ENCODE data around the gene DHRSX. TPM values are rescaled to one million over a fixed set of nuclear protein-coding genes. Genes with fewer than 3 reads are reported as not detected.
"Not testable (repeated sequence)": the region's sequence is repeated elsewhere in the genome, so short reads cannot be mapped to it uniquely, and the experiment has no call there.

The DHRSX gene
- total and polyA plus RNA-seq, 2 of the 13 experiments (the other 11 are each of a cell fraction or from before 2014, with no cell fraction given) = 15.5 to 24.3 TPM

DNA sequence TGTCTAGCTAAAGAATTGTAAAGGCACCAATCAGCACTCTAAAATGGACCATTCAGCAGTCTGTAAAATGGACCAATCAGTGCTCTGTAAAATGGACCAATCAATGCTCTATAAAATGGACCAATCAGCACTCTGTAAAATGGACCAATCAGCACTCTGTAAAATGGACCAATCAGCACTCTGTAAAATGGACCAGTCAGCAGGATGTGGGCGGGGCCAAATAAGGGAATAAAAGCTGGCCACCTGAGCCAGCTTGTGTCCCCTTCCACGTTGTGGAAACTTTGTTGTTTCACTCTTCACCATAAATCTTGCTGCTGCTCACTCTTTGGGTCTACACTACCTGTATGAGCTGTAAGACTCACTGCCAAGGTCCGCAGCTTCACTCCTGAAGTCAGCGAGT is 230.0 kb downstream of the DHRSX start:
- CTCF ChIA-PET (ENCODE audit: low intra/inter-chr PET ratio, low total read pairs); DNase-seq (ENCODE audit: low spot score); in situ Hi-C loops (cut with HindIII; ENCODE audit: extremely low pct_ligation_motif_present, low pct_unique_long_range_greater_than_20kb); H3K79me2 ChIP-seq (ENCODE audit: insufficient read depth, low read length); H3K27ac ChIP-seq (ENCODE audit: extremely low read length, insufficient read depth, low read length); ATAC-seq; H3K27me3 ChIP-seq (ENCODE audit: control insufficient read depth in 1 of 2, insufficient read depth in 2 of 2, low read length in 2 of 2); H3K4me1 ChIP-seq (ENCODE audit: insufficient read depth, low read length); H3K36me3 ChIP-seq (replicated peaks in 1 of 2; ENCODE audit: control insufficient read depth in 1 of 2, insufficient read depth in 2 of 2, low read length in 2 of 2); H2AFZ ChIP-seq (ENCODE audit: low read length); H3K4me2 ChIP-seq (ENCODE audit: low read depth, low read length); H4K20me1 ChIP-seq (ENCODE audit: insufficient read depth, low read length); FAIRE-seq; BruUV-seq (replicated peaks); H3K9ac ChIP-seq (ENCODE audit: insufficient read depth, low read depth, low read length); intact Hi-C loops (cut with micrococcal nuclease; ENCODE audit: unreplicated experiment); H3K9me3 ChIP-seq (ENCODE audit: low read length); H3K4me3 ChIP-seq (replicated peaks in 1 of 3; ENCODE audit: insufficient read depth in 1 of 3, low read depth in 2 of 3, low read length in 3 of 3); POLR2A ChIA-PET: not testable (repeated sequence)
- 97% methylated on average over 4 of the region's 4 CpGs for WGBS (ENCODE audit: low lambda C conversion rate)
- TF ChIP-seq MAFF (IDR thresholded peaks at IDR 0.05; ENCODE audit: low read depth, low read length) (peak; percentile 47), NFYC (CRISPR knock-in tag; IDR thresholded peaks at IDR 0.05) (peak; percentile 16; the same call in 1 of the 2 replicates), NFYB (CRISPR knock-in tag; IDR thresholded peaks at IDR 0.05) (0 out of 2 replicates have a peak, but pooled peaks have one; percentile 13)

DNA sequence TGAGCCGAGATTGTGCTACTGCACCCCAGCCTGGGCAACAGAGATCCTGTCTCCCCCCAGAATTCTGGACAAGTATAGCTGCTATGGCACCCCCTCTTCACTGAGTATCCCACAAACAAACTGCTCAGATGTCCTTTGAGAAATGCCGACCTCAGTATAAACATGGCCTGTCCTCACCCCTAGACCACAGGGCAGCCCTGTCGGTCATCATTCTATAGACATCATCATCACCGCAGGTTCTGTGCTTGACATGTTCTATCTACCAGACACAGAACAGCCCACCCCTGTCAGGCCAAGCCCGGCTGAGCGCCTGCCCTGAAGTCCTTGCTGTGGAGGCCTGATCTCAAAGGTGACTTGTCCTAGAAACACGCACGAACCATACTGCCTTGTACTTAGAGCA is 232.9 kb downstream of the DHRSX start:
- Histone ChIP-seq H2AFZ (ENCODE audit: low read length) (no peak overlapping the region), H3K4me3 (replicated peaks in 1 of 3; ENCODE audit: insufficient read depth in 1 of 3, low read depth in 2 of 3, low read length in 3 of 3) (no peak overlapping the region), H3K27me3 (ENCODE audit: control insufficient read depth in 1 of 2, insufficient read depth in 2 of 2, low read length in 2 of 2) (no peaks in the 10 kb centered on the region), H3K27ac (ENCODE audit: extremely low read length, insufficient read depth, low read length) (no peak overlapping the region), H4K20me1 (ENCODE audit: insufficient read depth, low read length) (no peaks in the 10 kb centered on the region), H3K9ac (ENCODE audit: insufficient read depth, low read depth, low read length) (no peak overlapping the region), H3K79me2 (ENCODE audit: insufficient read depth, low read length) (no peaks in the 10 kb centered on the region), H3K4me2 (ENCODE audit: low read depth, low read length) (no peak overlapping the region), H3K9me3 (ENCODE audit: low read length) (no peaks in the 10 kb centered on the region), H3K36me3 (replicated peaks in 1 of 2; ENCODE audit: control insufficient read depth in 1 of 2, insufficient read depth in 2 of 2, low read length in 2 of 2) (peaks cover 2 to 9% of the 10 kb centered on the region in 2 experiments; a peak in 3 of 5 replicates), H3K4me1 (ENCODE audit: insufficient read depth, low read length) (no peaks in the 10 kb centered on the region)
- ChIA-PET CTCF (ENCODE audit: low intra/inter-chr PET ratio, low total read pairs) (no interaction called here), POLR2A (no interaction called here)
- in situ Hi-C loops (cut with HindIII; ENCODE audit: extremely low pct_ligation_motif_present, low pct_unique_long_range_greater_than_20kb) (no loop called here), intact Hi-C loops (cut with micrococcal nuclease; ENCODE audit: unreplicated experiment) (no loop called here)
- 95% methylated on average over 8 of the region's 8 CpGs for WGBS (ENCODE audit: low lambda C conversion rate)
- no peak for ATAC-seq
- FAIRE-seq = no peak
- TF ChIP-seq NKX3-1 (CRISPR knock-in tag; IDR thresholded peaks at IDR 0.05) (no peak), MAFK (conservative IDR thresholded peaks at IDR 0.05 in 1 of 2, IDR thresholded peaks at IDR 0.05 in 1 of 2; ENCODE audit: low read length in 2 of 2) (peak; percentile 42 to 74), MAFF (IDR thresholded peaks at IDR 0.05; ENCODE audit: low read depth, low read length) (peak; percentile 39; the same call in 1 of the 2 replicates)
- TF ChIP-seq, protein P1, sequence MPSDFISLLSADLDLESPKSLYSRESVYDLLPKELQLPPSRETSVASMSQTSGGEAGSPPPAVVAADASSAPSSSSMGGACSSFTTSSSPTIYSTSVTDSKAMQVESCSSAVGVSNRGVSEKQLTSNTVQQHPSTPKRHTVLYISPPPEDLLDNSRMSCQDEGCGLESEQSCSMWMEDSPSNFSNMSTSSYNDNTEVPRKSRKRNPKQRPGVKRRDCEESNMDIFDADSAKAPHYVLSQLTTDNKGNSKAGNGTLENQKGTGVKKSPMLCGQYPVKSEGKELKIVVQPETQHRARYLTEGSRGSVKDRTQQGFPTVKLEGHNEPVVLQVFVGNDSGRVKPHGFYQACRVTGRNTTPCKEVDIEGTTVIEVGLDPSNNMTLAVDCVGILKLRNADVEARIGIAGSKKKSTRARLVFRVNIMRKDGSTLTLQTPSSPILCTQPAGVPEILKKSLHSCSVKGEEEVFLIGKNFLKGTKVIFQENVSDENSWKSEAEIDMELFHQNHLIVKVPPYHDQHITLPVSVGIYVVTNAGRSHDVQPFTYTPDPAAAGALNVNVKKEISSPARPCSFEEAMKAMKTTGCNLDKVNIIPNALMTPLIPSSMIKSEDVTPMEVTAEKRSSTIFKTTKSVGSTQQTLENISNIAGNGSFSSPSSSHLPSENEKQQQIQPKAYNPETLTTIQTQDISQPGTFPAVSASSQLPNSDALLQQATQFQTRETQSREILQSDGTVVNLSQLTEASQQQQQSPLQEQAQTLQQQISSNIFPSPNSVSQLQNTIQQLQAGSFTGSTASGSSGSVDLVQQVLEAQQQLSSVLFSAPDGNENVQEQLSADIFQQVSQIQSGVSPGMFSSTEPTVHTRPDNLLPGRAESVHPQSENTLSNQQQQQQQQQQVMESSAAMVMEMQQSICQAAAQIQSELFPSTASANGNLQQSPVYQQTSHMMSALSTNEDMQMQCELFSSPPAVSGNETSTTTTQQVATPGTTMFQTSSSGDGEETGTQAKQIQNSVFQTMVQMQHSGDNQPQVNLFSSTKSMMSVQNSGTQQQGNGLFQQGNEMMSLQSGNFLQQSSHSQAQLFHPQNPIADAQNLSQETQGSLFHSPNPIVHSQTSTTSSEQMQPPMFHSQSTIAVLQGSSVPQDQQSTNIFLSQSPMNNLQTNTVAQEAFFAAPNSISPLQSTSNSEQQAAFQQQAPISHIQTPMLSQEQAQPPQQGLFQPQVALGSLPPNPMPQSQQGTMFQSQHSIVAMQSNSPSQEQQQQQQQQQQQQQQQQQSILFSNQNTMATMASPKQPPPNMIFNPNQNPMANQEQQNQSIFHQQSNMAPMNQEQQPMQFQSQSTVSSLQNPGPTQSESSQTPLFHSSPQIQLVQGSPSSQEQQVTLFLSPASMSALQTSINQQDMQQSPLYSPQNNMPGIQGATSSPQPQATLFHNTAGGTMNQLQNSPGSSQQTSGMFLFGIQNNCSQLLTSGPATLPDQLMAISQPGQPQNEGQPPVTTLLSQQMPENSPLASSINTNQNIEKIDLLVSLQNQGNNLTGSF (CRISPR knock-in tag; IDR thresholded peaks at IDR 0.05) = no peak
- no TSS peak for BruUV-seq (replicated peaks)
- DNase-seq (ENCODE audit: low spot score) = no peak

Measured in HepG2 (cell line).